Endothelial cell of umbilical vein (primary cell): ENCODE measurements around the gene STK10. TPM values are rescaled to one million over a fixed set of nuclear protein-coding genes. Genes with fewer than 3 reads are reported as not detected.

Experiments
- BruUV-seq: library from RNA; stranded (reverse); fragments of 400-500 nt; replicated peaks from 2 replicates; lab custom pipeline; 2021; lab: Mats Ljungman, UMichigan
- CTCF ChIA-PET: fragments of 300-600, 350-600 bp; sonication (Branson Sonifier 250); formaldehyde crosslinking; loops from one replicate; lab custom pipeline; 2021; ENCODE audit warnings: antibody characterized with exemption, inconsistent platforms; lab: Charles Lee
- POLR2A ChIA-PET: fragments of 300-600, 350-600 bp; sonication (Branson Sonifier 250); formaldehyde crosslinking; loops from one replicate; lab custom pipeline; 2021; ENCODE audit warnings: antibody characterized with exemption, inconsistent platforms; lab: Charles Lee
- DNase-seq: peaks from one replicate; pipeline ENCODE4 v3.0.0-alpha.2; 2011; ENCODE audit warnings: low read depth, low spot score
- FAIRE-seq: peaks from 2 replicates; lab custom pipeline; 2011; peaks lifted over from hg19 to GRCh38; lab: Jason Lieb, UNC
- H2AFZ ChIP-seq: 2 replicates; pipeline ENCODE4 v1.6.0; 2012; ENCODE audit warnings: low read depth, low read length, control low read depth, inconsistent platforms
- H3K27ac ChIP-seq: 2 replicates; pipeline ENCODE4 v1.5.1; 2011; ENCODE audit warnings: low read depth, mild to moderate bottlenecking, control low read depth, low read length, moderate library complexity; ENCODE audit not compliant: insufficient read depth
- H3K27me3 ChIP-seq, 2 experiments: 2 replicates each; pipeline versions ENCODE4 v1.6.0 to v1.6.1; 2011; ENCODE audit warnings: low read length in 2 of 2, mixed read lengths in 1 of 2; ENCODE audit not compliant: control insufficient read depth in 2 of 2, insufficient read depth in 2 of 2
- H3K36me3 ChIP-seq, 2 experiments: 2 replicates in 1 of 2; 3 replicates in 1 of 2; pipeline ENCODE4 v1.5.1; 2011; ENCODE audit warnings: low read length in 2 of 2, mild to moderate bottlenecking in 1 of 2, moderate library complexity in 1 of 2; ENCODE audit not compliant: control insufficient read depth in 2 of 2, insufficient read depth in 2 of 2; ENCODE audit errors: extremely low read depth in 1 of 2
- H3K4me1 ChIP-seq: 3 replicates; pipeline ENCODE4 v1.5.1; 2011; ENCODE audit warnings: mild to moderate bottlenecking, low read length; ENCODE audit not compliant: control insufficient read depth, insufficient read depth; ENCODE audit errors: extremely low read depth
- H3K4me2 ChIP-seq: 2 replicates; pipeline ENCODE4 v1.6.1; 2011; ENCODE audit warnings: low read length, control low read depth, mixed read lengths; ENCODE audit not compliant: insufficient read depth
- H3K4me3 ChIP-seq, 3 experiments: fragments of 200-600 bp in 1 of 3; sonication (generic), shearing (Covaris generic) in 1 of 3; replicated peaks in 1 of 3; 2 replicates each; pipeline ENCODE4 v1.5.1; 2011 to 2016; ENCODE audit warnings: control low read depth in 3 of 3, low read length in 3 of 3, mild to moderate bottlenecking in 2 of 3, inconsistent platforms in 1 of 3, low read depth in 1 of 3, moderate library complexity in 1 of 3; ENCODE audit not compliant: insufficient read depth in 1 of 3
- H3K79me2 ChIP-seq: 2 replicates; pipeline ENCODE4 v1.6.0; 2012; ENCODE audit warnings: low read length, inconsistent platforms; ENCODE audit not compliant: control insufficient read depth, insufficient read depth
- H3K9ac ChIP-seq: replicated peaks from 2 replicates; pipeline ENCODE3; 2011; ENCODE audit warnings: low read length, control low read depth; ENCODE audit not compliant: insufficient read depth; ENCODE audit errors: extremely low read depth
- H3K9me1 ChIP-seq: replicated peaks from 3 replicates; pipeline ENCODE4 v1.6.0; 2011; ENCODE audit warnings: mild to moderate bottlenecking, low read length; ENCODE audit not compliant: control insufficient read depth, insufficient read depth; ENCODE audit errors: extremely low read depth
- H3K9me3 ChIP-seq: replicated peaks from 2 replicates; pipeline ENCODE4 v1.5.1; 2012; ENCODE audit warnings: low read length, inconsistent platforms; ENCODE audit not compliant: control insufficient read depth, insufficient read depth
- H4K20me1 ChIP-seq: replicated peaks from 2 replicates; pipeline ENCODE3; 2011; ENCODE audit warnings: mild to moderate bottlenecking, low read length; ENCODE audit not compliant: control insufficient read depth, insufficient read depth; ENCODE audit errors: extremely low read depth
- EZH2 ChIP-seq: IDR thresholded peaks from 2 replicates; pipeline ENCODE4 v1.6.1; 2012; ENCODE audit warnings: borderline replicate concordance, low read depth, mild to moderate bottlenecking, moderate library complexity, low read length, inconsistent platforms; ENCODE audit not compliant: severe bottlenecking
- FOS ChIP-seq: IDR thresholded peaks from 2 replicates; pipeline ENCODE4 v1.6.1; 2011; ENCODE audit warnings: mild to moderate bottlenecking, low read length, moderate library complexity, borderline replicate concordance; ENCODE audit not compliant: insufficient read depth
- GATA2 ChIP-seq: IDR thresholded peaks from 2 replicates; pipeline ENCODE4 v1.7.0; 2011; ENCODE audit warnings: low read depth, mild to moderate bottlenecking, moderate library complexity, mixed read lengths, low read length; ENCODE audit not compliant: insufficient read length, insufficient read depth
- JUN ChIP-seq: IDR thresholded peaks from 2 replicates; pipeline ENCODE4 v1.6.1; 2011; ENCODE audit warnings: borderline replicate concordance, low read depth; ENCODE audit not compliant: insufficient read length, insufficient read depth
- MAX ChIP-seq: IDR thresholded peaks from 2 replicates; pipeline ENCODE4 v1.6.1; 2011; ENCODE audit not compliant: insufficient read depth, insufficient read length
- MYC ChIP-seq: IDR thresholded peaks from one replicate; pipeline ENCODE4 v1.6.1; 2011; ENCODE audit warnings: mild to moderate bottlenecking, low read depth, low read length
- POLR2A ChIP-seq: IDR thresholded peaks from 2 replicates; pipeline ENCODE4 v1.6.1; 2012; ENCODE audit warnings: low read depth, mild to moderate bottlenecking, control low read depth, low read length
- POLR2AphosphoS5 ChIP-seq: IDR thresholded peaks from 2 replicates; pipeline ENCODE4 v1.6.1; 2012; ENCODE audit warnings: low read depth, mild to moderate bottlenecking, control low read depth, low read length, moderate library complexity; ENCODE audit not compliant: insufficient read depth
- dilution Hi-C: fragments of 300-500 bp; cut with MboI; formaldehyde crosslinking; loops from one replicate; pipeline ENCODE4 v1.15.0; 2019; ENCODE audit warnings: low sequenced_read_pairs; ENCODE audit not compliant: extremely low pct_ligation_motif_present
- intact Hi-C: fragments of 100-400 bp; cut with micrococcal nuclease; formaldehyde crosslinking; loops from one replicate; pipeline ENCODE4 v1.10.0; 2022
- polyA plus RNA-seq, 4 experiments: library from polyadenylated mRNA; depleted of rRNA in 3 of 4; stranded (reverse) in 3 of 4; unstranded in 1 of 4; fragments of >200 nt; gene quantifications; 2 replicates each; pipeline versions ENCODE4 v1.2.1 to v1.2.3, GENCODE V29; 2011 to 2012; ENCODE audit warnings: missing spikeins in 1 of 4
- total RNA-seq: library from RNA; stranded (reverse); gene quantifications from 2 replicates; pipeline ENCODE4 v1.2.3, GENCODE V29; 2021
- TF ChIP-seq, protein P1 (sequence below), 2 donors: IDR thresholded peaks; 1 replicate in 1 of 2; 2 replicates in 1 of 2; pipeline ENCODE4 v1.5.1; 2011; ENCODE audit warnings: low read length in 2 of 2, mild to moderate bottlenecking in 2 of 2, moderate library complexity in 2 of 2, control low read depth in 1 of 2, inconsistent platforms in 1 of 2, low read depth in 1 of 2; ENCODE audit not compliant: insufficient read depth in 1 of 2; ENCODE audit errors: extremely low read depth in 1 of 2

The STK10 gene
- total and polyA plus RNA-seq, 2 donors (not counting 3 experiments of a cell fraction or from before 2014, with no cell fraction given): 16.9 to 47.2 TPM

- Histone ChIP-seq H4K20me1 (no peaks in the 10 kb centered on the region), H3K4me1 (no peaks in the 10 kb centered on the region), H3K4me3 (no peak overlapping the region), H3K79me2 (no peaks in the 10 kb centered on the region), H3K4me2 (no peak overlapping the region), H3K9me1 (no peaks in the 10 kb centered on the region), H3K36me3 (peaks cover 0 to 9% of the 10 kb centered on the region in 2 experiments), H3K9ac (no peak overlapping the region), H3K27me3 (no peaks in the 10 kb centered on the region), H2AFZ (no peak overlapping the region), H3K27ac (no peak overlapping the region), H3K9me3 (no peaks in the 10 kb centered on the region)
- DNase-seq: no peak
- TF ChIP-seq EZH2 (no peak), POLR2A (no peak), GATA2 (no peak), FOS (no peak), POLR2AphosphoS5 (no peak), JUN (no peak), MAX (no peak), MYC (no peak)
- TF ChIP-seq, protein P1, sequence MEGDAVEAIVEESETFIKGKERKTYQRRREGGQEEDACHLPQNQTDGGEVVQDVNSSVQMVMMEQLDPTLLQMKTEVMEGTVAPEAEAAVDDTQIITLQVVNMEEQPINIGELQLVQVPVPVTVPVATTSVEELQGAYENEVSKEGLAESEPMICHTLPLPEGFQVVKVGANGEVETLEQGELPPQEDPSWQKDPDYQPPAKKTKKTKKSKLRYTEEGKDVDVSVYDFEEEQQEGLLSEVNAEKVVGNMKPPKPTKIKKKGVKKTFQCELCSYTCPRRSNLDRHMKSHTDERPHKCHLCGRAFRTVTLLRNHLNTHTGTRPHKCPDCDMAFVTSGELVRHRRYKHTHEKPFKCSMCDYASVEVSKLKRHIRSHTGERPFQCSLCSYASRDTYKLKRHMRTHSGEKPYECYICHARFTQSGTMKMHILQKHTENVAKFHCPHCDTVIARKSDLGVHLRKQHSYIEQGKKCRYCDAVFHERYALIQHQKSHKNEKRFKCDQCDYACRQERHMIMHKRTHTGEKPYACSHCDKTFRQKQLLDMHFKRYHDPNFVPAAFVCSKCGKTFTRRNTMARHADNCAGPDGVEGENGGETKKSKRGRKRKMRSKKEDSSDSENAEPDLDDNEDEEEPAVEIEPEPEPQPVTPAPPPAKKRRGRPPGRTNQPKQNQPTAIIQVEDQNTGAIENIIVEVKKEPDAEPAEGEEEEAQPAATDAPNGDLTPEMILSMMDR (IDR thresholded peaks at IDR 0.05; ENCODE audit: extremely low read depth in 1 of 2, insufficient read depth in 1 of 2, low read depth in 1 of 2, low read length in 2 of 2): no peak
- dilution Hi-C loops: no loop called here
- no peak for FAIRE-seq
- POLR2A ChIA-PET: interaction anchor here (0.6 kb wide), 1 partner anchor 292 kb away, joined by 4 read pairs; no protein-coding TSS in a partner anchor
- CTCF ChIA-PET: no interaction called here
- BruUV-seq: no TSS peak
- intact Hi-C loops: no loop called here
Measured at GRCh38 chr5:172086194-172086975, 101.6 kb downstream of the STK10 start.
